ENCODE data around the gene ACTRT2. TPM values are rescaled to one million over a fixed set of nuclear protein-coding genes. Genes with fewer than 3 reads are reported as not detected.

Gene ACTRT2
- total and polyA plus RNA-seq, 10 of the 15 experiments (the other 5 are each of a cell fraction or from before 2014, with no cell fraction given): not detected

- 7% methylated on average over 20 of the region's 91 CpGs for WGBS (ENCODE audit: insufficient coverage, insufficient replicate concordance, low lambda C conversion rate, missing lambda C conversion rate)
- no peak overlapping the region for H3K4me3 ChIP-seq
- no peak overlapping the region for H3K27ac ChIP-seq (ENCODE audit: control insufficient read depth, insufficient read depth)
- H3K4me2 ChIP-seq (ENCODE audit: control insufficient read depth, insufficient read depth): peak overlapping the region; percentile 33; the same call in 1 of the 2 replicates
- intact Hi-C loops (cut with micrococcal nuclease; ENCODE audit: unreplicated experiment) (no loop called here), in situ Hi-C loops (cut with MboI) (no loop called here)
- FAIRE-seq (no peak), ATAC-seq (no peak), DNase-seq (ENCODE audit: low read depth, low spot score) (no peak)
- H3K4me1 ChIP-seq (ENCODE audit: control insufficient read depth, insufficient read depth, low read length): no peaks in the 10 kb centered on the region
- H3K79me2 ChIP-seq (ENCODE audit: control insufficient read depth, insufficient read depth, low read length): no peaks in the 10 kb centered on the region
- BruUV-seq (replicated peaks): no TSS peak
- SMC1A ChIA-PET (ENCODE audit: uncharacterized antibody, unreplicated experiment): no interaction called here
- TF ChIP-seq GABPA (IDR thresholded peaks at IDR 0.05; ENCODE audit: low read depth) (no peak), SKIL (IDR thresholded peaks at IDR 0.05; ENCODE audit: low read depth, poor library complexity, severe bottlenecking) (no peak), ZBTB11 (CRISPR knock-in tag; IDR thresholded peaks at IDR 0.05) (no peak), ZBED1 (IDR thresholded peaks at IDR 0.05; ENCODE audit: borderline replicate concordance) (no peak), TAF1 (IDR thresholded peaks at IDR 0.05; ENCODE audit: borderline replicate concordance, low read depth, low read length) (no peak), CHD2 (IDR thresholded peaks at IDR 0.05; ENCODE audit: borderline replicate concordance, low read depth, low read length) (no peak), TBL1XR1 (IDR thresholded peaks at IDR 0.05; ENCODE audit: low read depth, low read length) (no peak), NR2C2 (IDR thresholded peaks at IDR 0.05; ENCODE audit: borderline replicate concordance, control insufficient read depth, insufficient read length, low read depth) (no peak), NFYB (IDR thresholded peaks at IDR 0.05; ENCODE audit: insufficient read depth, low read depth, low read length) (no peak), SMARCA5 (IDR thresholded peaks at IDR 0.05) (no peak), KLF5 (IDR thresholded peaks at IDR 0.05; ENCODE audit: partially characterized antibody) (no peak)
- TF ChIP-seq, protein P1, sequence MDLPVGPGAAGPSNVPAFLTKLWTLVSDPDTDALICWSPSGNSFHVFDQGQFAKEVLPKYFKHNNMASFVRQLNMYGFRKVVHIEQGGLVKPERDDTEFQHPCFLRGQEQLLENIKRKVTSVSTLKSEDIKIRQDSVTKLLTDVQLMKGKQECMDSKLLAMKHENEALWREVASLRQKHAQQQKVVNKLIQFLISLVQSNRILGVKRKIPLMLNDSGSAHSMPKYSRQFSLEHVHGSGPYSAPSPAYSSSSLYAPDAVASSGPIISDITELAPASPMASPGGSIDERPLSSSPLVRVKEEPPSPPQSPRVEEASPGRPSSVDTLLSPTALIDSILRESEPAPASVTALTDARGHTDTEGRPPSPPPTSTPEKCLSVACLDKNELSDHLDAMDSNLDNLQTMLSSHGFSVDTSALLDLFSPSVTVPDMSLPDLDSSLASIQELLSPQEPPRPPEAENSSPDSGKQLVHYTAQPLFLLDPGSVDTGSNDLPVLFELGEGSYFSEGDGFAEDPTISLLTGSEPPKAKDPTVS (IDR thresholded peaks at IDR 0.05; ENCODE audit: low read depth, low read length): no peak
- no peak overlapping the region for H2AFZ ChIP-seq (ENCODE audit: control insufficient read depth, low read depth, low read length)
- no peaks in the 10 kb centered on the region for H3K36me3 ChIP-seq (ENCODE audit: control insufficient read depth in 2 of 2, insufficient read depth in 2 of 2, low read length in 1 of 2)
- H3K9ac ChIP-seq (ENCODE audit: control insufficient read depth, insufficient read depth, low read length): no peak overlapping the region
- H3K9me3 ChIP-seq (replicated peaks; ENCODE audit: control insufficient read depth, insufficient read depth, low read length): no peaks in the 10 kb centered on the region
- no peaks in the 10 kb centered on the region; a peak in 4 of 4 replicates for H3K27me3 ChIP-seq (replicated peaks in 1 of 2; ENCODE audit: control insufficient read depth in 2 of 2, insufficient read depth in 2 of 2, low read length in 1 of 2)
- RAD21 ChIA-PET (ENCODE audit: unreplicated experiment): no interaction called here
- POLR2A ChIA-PET: no interaction called here
- CTCF ChIA-PET: no interaction called here
- no peaks in the 10 kb centered on the region for H4K20me1 ChIP-seq (ENCODE audit: control insufficient read depth, insufficient read depth)
These were observed 48.4 kb downstream of the ACTRT2 start for GRCh38 chr1:3069491-3070308.

Measured in GM12878 (cell line).